Skeletal muscle satellite cell (primary cell): ENCODE data around the gene BCAR3.

Experiments
- H3K27me3 ChIP-seq: 2 replicates; pipeline ENCODE4 v1.7.0; 2013; ENCODE audit warnings: low read length; ENCODE audit not compliant: control insufficient read depth, insufficient read depth
- H3K36me3 ChIP-seq: 2 replicates; pipeline ENCODE4 v1.7.0; 2013; ENCODE audit warnings: mild to moderate bottlenecking, control low read depth, low read length; ENCODE audit not compliant: insufficient read depth
- H3K4me1 ChIP-seq: 2 replicates; pipeline ENCODE4 v1.7.0; 2013; ENCODE audit warnings: low read length; ENCODE audit not compliant: control insufficient read depth, insufficient read depth
- H3K4me2 ChIP-seq: 2 replicates; pipeline ENCODE4 v1.7.0; 2013; ENCODE audit warnings: mild to moderate bottlenecking, low read length
- H3K4me3 ChIP-seq: 2 replicates; pipeline ENCODE4 v1.7.0; 2013; ENCODE audit warnings: low read length
- H3K9ac ChIP-seq: 2 replicates; pipeline ENCODE4 v1.7.0; 2013; ENCODE audit warnings: mild to moderate bottlenecking, low read depth, low read length, moderate library complexity
- H3K9me3 ChIP-seq: replicated peaks from 2 replicates; pipeline ENCODE4 v1.7.0; 2013; ENCODE audit warnings: mild to moderate bottlenecking, control low read depth, low read length

The BCAR3 gene

GRCh38 chr1:93587354-93587753 is 94.3 kb downstream of the BCAR3 start:
- Histone ChIP-seq H3K4me3 (no peak overlapping the region), H3K4me2 (no peak overlapping the region), H3K9ac (no peak overlapping the region), H3K9me3 (no peaks in the 10 kb centered on the region), H3K36me3 (peaks cover 94% of the 10 kb centered on the region), H3K4me1 (peaks cover 38% of the 10 kb centered on the region), H3K27me3 (no peaks in the 10 kb centered on the region)

GRCh38 chr1:93585059-93585966 is 96.3 kb downstream of the BCAR3 start:
- Histone ChIP-seq H3K4me3 (no peak overlapping the region), H3K27me3 (no peaks in the 10 kb centered on the region), H3K36me3 (peaks cover 96% of the 10 kb centered on the region), H3K4me2 (no peak overlapping the region), H3K4me1 (peaks cover 30% of the 10 kb centered on the region), H3K9ac (no peak overlapping the region), H3K9me3 (no peaks in the 10 kb centered on the region)

- Histone ChIP-seq H3K4me2 (no peak overlapping the region), H3K4me1 (peaks cover 34% of the 10 kb centered on the region), H3K9me3 (no peaks in the 10 kb centered on the region), H3K36me3 (peaks cover 93% of the 10 kb centered on the region), H3K4me3 (no peak overlapping the region), H3K9ac (no peak overlapping the region), H3K27me3 (no peaks in the 10 kb centered on the region)
Measured at GRCh38 chr1:93584261-93585003, 97.2 kb downstream of the BCAR3 start.

GRCh38 chr1:93581917-93582850 is 99.5 kb downstream of the BCAR3 start:
- Histone ChIP-seq H3K4me3 (no peak overlapping the region), H3K9ac (no peak overlapping the region), H3K36me3 (peaks cover 93% of the 10 kb centered on the region), H3K27me3 (no peaks in the 10 kb centered on the region), H3K9me3 (no peaks in the 10 kb centered on the region), H3K4me1 (peaks cover 36% of the 10 kb centered on the region), H3K4me2 (no peak overlapping the region)

- Histone ChIP-seq H3K4me2 (no peak overlapping the region), H3K4me1 (peaks cover 30% of the 10 kb centered on the region), H3K4me3 (no peak overlapping the region), H3K36me3 (peaks cover 95% of the 10 kb centered on the region), H3K9ac (peak overlapping the region; percentile 33), H3K9me3 (no peaks in the 10 kb centered on the region), H3K27me3 (no peaks in the 10 kb centered on the region)
Measured at GRCh38 chr1:93579891-93580290, 101.7 kb downstream of the BCAR3 start.

- H3K36me3 ChIP-seq = peaks cover 95% of the 10 kb centered on the region
- no peaks in the 10 kb centered on the region for H3K9me3 ChIP-seq
- H3K4me2 ChIP-seq = no peak overlapping the region
- H3K4me1 ChIP-seq = peaks cover 30% of the 10 kb centered on the region
- H3K9ac ChIP-seq = peak overlapping the region; percentile 33
- no peak overlapping the region for H3K4me3 ChIP-seq
- H3K27me3 ChIP-seq = no peaks in the 10 kb centered on the region
Measured at GRCh38 chr1:93578911-93579825, 102.5 kb downstream of the BCAR3 start.

GRCh38 chr1:93578433-93578830 is 103.2 kb downstream of the BCAR3 start:
- H3K9me3 ChIP-seq = no peaks in the 10 kb centered on the region
- H3K36me3 ChIP-seq = peaks cover 94% of the 10 kb centered on the region
- H3K9ac ChIP-seq = no peak overlapping the region
- no peak overlapping the region for H3K4me3 ChIP-seq
- no peaks in the 10 kb centered on the region for H3K27me3 ChIP-seq
- H3K4me2 ChIP-seq = no peak overlapping the region
- peaks cover 30% of the 10 kb centered on the region for H3K4me1 ChIP-seq

- H3K27me3 ChIP-seq = no peaks in the 10 kb centered on the region
- H3K9ac ChIP-seq = no peak overlapping the region
- peaks cover 93% of the 10 kb centered on the region for H3K36me3 ChIP-seq
- peaks cover 30% of the 10 kb centered on the region for H3K4me1 ChIP-seq
- no peaks in the 10 kb centered on the region for H3K9me3 ChIP-seq
- H3K4me2 ChIP-seq = no peak overlapping the region
- no peak overlapping the region for H3K4me3 ChIP-seq
Measured at GRCh38 chr1:93577536-93578432, 103.9 kb downstream of the BCAR3 start.

- H3K27me3 ChIP-seq = no peaks in the 10 kb centered on the region
- H3K4me3 ChIP-seq = no peak overlapping the region
- H3K9me3 ChIP-seq = no peaks in the 10 kb centered on the region
- peaks cover 30% of the 10 kb centered on the region for H3K4me1 ChIP-seq
- no peak overlapping the region for H3K4me2 ChIP-seq
- H3K9ac ChIP-seq = no peak overlapping the region
- H3K36me3 ChIP-seq = peaks cover 93% of the 10 kb centered on the region
Measured at GRCh38 chr1:93576746-93577145, 104.9 kb downstream of the BCAR3 start.

- H3K27me3 ChIP-seq = no peaks in the 10 kb centered on the region
- no peak overlapping the region for H3K9ac ChIP-seq
- no peak overlapping the region for H3K4me3 ChIP-seq
- H3K36me3 ChIP-seq = peaks cover 94% of the 10 kb centered on the region
- no peaks in the 10 kb centered on the region for H3K9me3 ChIP-seq
- no peak overlapping the region for H3K4me2 ChIP-seq
- peaks cover 30% of the 10 kb centered on the region for H3K4me1 ChIP-seq
Measured at GRCh38 chr1:93576346-93576745, 105.3 kb downstream of the BCAR3 start.
